ENCODE data around the gene MT1H.
"Not testable (repeated sequence)": the region's sequence is repeated elsewhere in the genome, so short reads cannot be mapped to it uniquely, and the experiment has no call there.

Gene MT1H

GRCh38 chr16:56669005-56669839 lies at the start of gene MT1H:
Gene MT1H (plus strand): TSS chr16:56669814. CDS start chr16:56669885, 71 bp downstream.
- no peak for DNase-seq (ENCODE audit: low read depth in 2 of 2)

GRCh38 chr16:56620339-56620897 lies 49.2 kb upstream of the MT1H start:
- DNase-seq (ENCODE audit: low read depth in 2 of 2) = no peak

GRCh38 chr16:56621665-56622445 lies 47.8 kb upstream of the MT1H start:
- DNase-seq (ENCODE audit: low read depth in 2 of 2) = not testable (repeated sequence)

GRCh38 chr16:56623184-56623583 lies 46.4 kb upstream of the MT1H start:
- not testable (repeated sequence) for DNase-seq (ENCODE audit: low read depth in 2 of 2)

GRCh38 chr16:56623637-56624036 lies 46.0 kb upstream of the MT1H start:
- DNase-seq (ENCODE audit: low read depth in 2 of 2) = no peak

- DNase-seq (ENCODE audit: low read depth in 2 of 2) = peak in 1 of 2 donors; percentile 38
Measured at GRCh38 chr16:56625140-56625942, 44.3 kb upstream of the MT1H start, which contains the start of gene MT1E. Gene MT1E (plus strand): TSS chr16:56625781. CDS start chr16:56625852, 71 bp downstream.

- DNase-seq (ENCODE audit: low read depth in 2 of 2) = no peak
Measured at GRCh38 chr16:56625943-56626654, 43.5 kb upstream of the MT1H start.

GRCh38 chr16:56626685-56627084 lies 42.9 kb upstream of the MT1H start:
- DNase-seq (ENCODE audit: low read depth in 2 of 2) = no peak

GRCh38 chr16:56628486-56629350 lies 40.9 kb upstream of the MT1H start:
- no peak for DNase-seq (ENCODE audit: low read depth in 2 of 2)

GRCh38 chr16:56629531-56629930 lies 40.1 kb upstream of the MT1H start:
- DNase-seq (ENCODE audit: low read depth in 2 of 2) = no peak

GRCh38 chr16:56630134-56630533 lies 39.5 kb upstream of the MT1H start:
- DNase-seq (ENCODE audit: low read depth in 2 of 2) = no peak

GRCh38 chr16:56631197-56631596 lies 38.4 kb upstream of the MT1H start:
- DNase-seq (ENCODE audit: low read depth in 2 of 2) = no peak

- DNase-seq (ENCODE audit: low read depth in 2 of 2) = no peak
Measured at GRCh38 chr16:56631832-56632155, 37.8 kb upstream of the MT1H start.

- DNase-seq (ENCODE audit: low read depth in 2 of 2) = no peak
Measured at GRCh38 chr16:56632156-56632847, 37.3 kb upstream of the MT1H start, which contains the start of gene MT1M. Gene MT1M (plus strand): TSS chr16:56632659. CDS start chr16:56632732, 73 bp downstream.

GRCh38 chr16:56632848-56633365 lies 36.7 kb upstream of the MT1H start:
- no peak for DNase-seq (ENCODE audit: low read depth in 2 of 2)

GRCh38 chr16:56633535-56633934 lies 36.1 kb upstream of the MT1H start:
- no peak for DNase-seq (ENCODE audit: low read depth in 2 of 2)

GRCh38 chr16:56634715-56635440 lies 34.7 kb upstream of the MT1H start:
- DNase-seq (ENCODE audit: low read depth in 2 of 2) = no peak

- DNase-seq (ENCODE audit: low read depth in 2 of 2) = no peak
Measured at GRCh38 chr16:56635441-56635967, 34.1 kb upstream of the MT1H start.
